Activated CD4-positive, CD25-positive, alpha-beta regulatory T cell treated with anti-CD3 and anti-CD28 coated beads, Interleukin-2, amount 50 U/mL, for 72 hours (primary cell): ENCODE data around the gene GFY.
"Not testable (repeated sequence)": the region's sequence is repeated elsewhere in the genome, so short reads cannot be mapped to it uniquely, and the experiment has no call there.

Experiments used
- DNase-seq: peaks from one replicate; pipeline ENCODE4 v3.0.0; 2021

The GFY gene

DNA sequence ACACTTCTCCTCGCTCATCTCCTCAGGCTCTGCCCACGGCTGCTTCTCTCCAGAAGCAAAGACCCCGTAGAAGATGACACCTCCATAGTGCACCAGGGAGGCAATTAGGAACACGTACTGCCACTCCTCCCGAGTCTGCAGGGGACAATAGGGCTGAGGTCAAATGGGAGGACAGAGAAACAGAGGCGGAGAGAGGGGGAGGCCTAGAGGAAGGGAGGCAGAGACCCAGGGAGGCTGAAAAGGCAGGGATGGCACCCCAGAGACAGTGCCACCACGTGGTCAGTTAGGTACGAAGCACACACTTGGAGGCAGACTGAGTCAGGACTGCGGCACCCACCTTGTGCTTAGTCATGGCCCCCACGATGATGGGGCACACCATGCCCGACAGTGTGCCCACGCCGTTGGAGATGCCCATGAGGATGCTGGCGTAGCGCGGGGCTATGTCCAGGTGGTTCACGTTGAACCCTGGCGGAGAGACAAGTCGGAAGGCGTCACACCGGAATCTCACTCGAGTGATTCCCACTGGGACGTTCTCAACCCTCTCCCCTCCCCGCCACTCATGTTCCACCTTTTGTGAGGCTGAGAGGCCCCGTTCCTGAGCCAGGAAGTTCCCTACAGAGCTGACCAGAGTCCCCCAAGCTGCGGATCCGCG lies 5.6 kb downstream of the GFY start:
- DNase-seq = no peak

DNA sequence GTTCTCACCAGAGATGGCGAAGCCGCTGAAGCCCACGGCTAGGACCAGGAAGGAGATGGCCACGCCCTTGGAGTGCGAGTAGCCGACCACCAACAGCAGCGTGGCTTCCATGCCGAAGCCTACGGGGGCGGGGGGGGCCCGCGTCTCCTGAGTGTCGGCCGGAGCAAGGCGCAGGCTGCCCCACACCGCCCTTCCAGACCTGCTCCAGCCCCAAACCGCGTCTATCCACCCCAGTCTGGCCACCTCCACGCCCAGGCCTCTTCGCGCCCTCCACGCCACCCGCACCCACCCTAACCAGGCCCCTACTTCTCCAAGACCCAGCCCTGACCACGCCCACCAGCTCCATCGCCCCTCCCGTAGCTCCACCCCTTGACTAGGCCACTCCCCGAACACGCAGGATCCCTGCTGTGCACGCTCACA lies 6.2 kb downstream of the GFY start:
- DNase-seq = no peak

DNA sequence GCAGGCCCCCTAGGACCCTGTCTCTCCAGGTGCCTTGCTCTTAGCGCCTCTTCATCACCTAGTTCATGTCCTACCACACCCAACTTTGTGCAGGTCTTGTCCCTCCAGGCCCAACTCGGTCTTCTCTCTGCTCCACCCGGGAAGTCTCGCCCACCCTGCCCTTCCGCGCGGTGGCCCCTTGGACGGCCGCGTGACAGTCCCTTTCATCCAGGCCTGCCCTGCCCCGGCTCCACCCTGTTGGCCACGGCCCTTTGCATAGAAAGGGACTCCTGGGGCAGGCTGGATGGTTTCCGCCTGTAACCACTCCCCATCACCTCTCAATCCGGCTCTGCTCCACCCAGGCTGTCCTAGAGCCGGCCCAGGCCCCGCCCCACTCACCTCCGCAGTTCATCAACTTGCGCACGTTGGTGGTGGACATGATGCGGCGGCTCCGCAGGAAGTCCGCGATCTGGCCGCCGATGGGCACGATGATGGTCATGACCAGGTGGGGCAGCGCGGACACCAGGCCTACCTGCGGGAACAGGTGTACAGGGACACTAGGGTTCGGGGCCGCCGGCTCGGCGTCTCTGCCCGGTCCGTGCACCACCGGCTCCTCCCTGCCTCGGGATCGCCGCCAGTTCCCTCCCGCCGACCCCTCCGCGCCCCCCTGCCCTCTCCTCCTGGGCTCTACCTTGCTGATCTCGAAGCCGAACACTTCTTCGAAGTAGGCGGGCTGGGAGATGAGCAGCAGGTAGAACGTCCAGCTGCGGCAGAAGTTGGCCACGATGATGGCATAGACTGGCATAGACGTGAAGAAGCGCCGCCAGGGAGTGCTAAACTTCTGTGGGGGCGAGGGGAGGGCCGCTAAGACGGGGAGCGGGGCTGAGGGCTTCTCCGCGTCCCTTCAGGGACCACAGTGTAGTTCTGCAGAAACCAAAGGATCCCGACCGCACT lies 7.2 kb downstream of the GFY start:
- DNase-seq = no peak

DNA sequence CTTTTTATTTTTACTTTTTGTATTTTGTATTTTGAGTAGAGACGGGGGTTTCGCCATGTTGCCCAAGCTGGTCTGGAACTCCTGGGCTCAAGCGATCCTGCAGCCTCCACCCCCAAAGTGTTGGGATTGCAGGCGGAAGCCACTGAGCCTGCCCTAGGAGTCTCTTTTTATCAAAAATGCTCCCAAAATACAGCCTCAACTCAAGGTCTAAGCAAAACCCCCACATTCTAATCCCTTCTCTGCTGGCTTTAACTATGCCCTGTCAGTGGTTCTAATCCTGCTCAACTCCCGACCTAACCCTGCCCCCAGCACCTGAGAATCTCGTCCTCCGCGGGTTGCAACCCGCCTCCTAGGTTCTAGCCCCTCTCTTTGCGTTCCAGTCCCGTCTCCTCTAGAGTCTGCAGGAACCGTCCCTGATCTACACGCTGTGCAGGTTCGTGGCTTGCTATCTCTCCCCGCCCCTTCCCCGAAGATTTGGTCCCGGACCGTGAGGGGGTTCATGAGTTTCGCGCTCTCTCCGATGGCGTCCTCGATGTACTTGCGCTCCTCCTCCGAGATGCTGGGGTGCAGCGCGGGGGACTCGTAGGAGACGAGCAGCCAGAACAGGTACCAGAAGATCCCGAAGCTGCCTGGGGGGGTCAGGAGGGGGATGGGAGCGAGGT lies 8.2 kb downstream of the GFY start:
- DNase-seq = no peak

DNA sequence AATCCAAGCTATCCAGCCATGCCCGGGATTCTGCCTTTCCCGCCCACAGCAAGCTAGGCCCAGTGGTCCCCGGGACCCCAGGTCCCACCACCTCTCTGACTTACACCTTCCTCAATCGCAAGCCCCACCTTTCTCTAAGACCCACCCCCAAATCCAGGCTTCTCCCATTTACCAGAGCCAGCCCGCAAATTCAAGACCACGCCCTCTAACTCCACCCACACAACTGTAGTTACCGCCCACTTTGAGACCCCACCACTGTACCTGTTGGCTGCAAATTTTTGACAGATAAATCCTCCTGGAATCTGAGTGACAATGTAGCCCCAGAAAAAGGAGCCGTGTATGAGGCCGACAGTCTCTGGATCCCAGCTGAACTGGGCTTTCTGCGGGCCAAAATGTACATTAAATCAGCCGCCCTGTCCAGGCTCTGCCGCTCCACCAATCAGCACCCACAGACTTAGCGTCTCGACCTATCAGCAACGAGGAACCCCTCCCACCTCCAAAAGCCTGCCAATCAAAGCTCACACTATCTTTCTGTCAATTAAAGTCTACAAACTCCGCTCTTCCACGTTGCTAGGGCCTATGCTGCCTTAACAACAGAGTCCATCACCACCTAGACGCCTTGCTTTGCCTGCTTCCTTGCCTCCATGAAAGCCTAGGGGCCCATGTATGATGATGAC lies 9.9 kb downstream of the GFY start:
- no peak for DNase-seq

DNA sequence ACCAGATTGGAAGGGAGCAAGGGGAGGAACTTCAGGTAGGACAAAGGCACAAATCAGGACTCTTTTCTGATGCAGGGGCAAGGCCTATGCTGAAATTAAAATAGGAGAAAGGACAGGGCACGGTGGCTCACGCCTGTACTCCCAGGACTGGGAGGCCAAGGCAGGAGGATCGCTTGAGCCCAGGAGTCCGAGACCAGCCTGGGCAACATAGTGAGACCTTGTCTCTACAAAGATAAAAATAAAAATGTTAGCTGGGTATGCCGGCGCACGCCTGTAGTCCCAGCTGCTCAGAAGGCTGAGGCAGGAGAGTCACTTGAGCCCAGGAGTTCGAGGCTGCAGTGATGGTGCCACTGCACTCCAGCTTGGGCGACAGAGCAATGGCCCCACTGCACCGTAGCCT lies 10.5 kb downstream of the GFY start:
- no peak for DNase-seq

DNA sequence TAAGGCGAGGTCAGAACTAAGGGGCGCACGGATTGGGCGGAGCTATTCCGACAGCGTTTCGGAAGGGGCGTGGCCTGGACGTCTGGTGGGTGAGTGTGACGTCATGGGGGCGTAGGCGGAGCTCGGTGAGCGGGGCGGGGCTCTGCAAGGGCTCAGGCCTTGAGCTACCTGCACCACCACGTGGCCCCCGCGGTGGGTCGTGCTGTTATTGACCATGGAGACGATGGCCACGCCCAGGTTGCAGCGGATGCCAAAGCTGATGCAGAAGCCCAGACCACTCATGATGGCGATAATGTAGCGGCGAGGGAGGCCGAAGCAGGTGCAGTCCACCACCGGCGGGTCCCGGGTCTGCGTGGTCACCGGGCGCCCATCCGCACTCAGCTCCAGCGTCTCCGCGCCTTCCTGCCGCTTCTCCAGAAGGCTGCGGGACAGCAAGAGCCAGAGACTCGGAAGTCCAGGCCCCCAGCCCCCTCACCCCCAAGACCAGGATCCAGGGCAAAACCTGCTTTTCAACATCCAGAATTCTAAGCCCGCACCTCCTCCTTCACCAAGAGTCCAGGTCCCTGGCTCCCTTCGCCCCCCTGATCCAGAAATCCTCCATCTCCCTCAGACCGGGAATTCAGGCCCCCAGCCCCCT lies 11.3 kb downstream of the GFY start:
- DNase-seq = peak; percentile 64

DNA sequence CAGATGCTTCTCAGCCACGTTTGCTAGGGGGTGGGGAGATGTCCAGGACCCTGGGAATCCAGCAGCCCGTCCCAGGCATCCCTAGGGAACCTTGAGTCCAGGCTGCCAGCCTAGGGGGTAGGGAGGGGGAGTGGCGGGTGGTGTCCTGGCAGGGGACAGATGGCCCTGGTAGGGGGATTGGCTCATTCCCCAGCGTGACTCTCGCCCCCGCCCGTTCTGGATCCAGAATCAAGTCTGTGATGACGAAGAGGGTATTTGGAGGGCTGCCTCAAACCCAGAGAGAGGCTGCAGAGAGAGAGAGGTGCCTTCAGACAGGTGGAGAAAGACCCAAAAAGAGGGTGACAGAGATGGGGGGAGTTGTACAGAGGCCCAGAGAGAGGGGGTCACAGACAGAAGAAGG lies 12.0 kb downstream of the GFY start:
- DNase-seq = no peak

DNA sequence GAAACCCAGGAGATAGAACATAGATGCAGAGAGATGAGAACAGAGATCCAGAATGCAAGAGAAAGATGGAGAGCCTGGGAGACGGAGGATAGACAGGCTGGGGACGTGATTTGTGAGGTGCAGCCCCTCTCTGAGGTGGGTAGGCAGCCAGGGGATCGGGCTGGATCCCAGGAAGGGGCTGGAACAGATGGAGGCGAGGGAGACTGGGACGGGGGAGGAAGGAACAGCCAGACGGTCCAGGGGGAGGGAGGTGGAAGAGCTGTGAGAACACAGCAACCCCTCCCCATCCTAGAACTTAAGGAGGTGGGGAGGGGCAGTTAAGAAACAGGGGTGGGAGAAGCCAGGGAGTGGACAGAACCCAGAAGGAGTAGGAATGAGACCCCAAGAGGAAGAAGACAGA lies 13.1 kb downstream of the GFY start:
- DNase-seq = no peak

DNA sequence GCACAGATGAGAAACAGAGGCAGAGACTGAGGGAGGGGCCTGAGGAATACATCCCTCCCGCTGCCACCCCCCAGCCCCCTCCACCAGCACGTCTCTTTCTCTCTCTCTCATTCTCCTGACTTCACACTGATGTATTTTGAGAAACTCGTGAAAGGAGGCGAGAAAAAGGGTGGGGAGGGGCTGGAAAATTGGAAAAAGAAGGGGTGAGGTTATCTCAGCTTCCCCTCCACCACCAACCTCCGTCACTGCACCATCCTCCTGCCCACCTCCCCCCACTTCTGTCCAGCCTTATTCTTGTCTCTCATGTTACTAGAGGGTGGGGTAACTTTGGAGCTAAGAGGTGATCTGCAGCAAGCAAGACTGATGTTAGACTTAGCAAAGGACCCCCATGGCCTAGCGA lies 14.6 kb downstream of the GFY start:
- DNase-seq = no peak

DNA sequence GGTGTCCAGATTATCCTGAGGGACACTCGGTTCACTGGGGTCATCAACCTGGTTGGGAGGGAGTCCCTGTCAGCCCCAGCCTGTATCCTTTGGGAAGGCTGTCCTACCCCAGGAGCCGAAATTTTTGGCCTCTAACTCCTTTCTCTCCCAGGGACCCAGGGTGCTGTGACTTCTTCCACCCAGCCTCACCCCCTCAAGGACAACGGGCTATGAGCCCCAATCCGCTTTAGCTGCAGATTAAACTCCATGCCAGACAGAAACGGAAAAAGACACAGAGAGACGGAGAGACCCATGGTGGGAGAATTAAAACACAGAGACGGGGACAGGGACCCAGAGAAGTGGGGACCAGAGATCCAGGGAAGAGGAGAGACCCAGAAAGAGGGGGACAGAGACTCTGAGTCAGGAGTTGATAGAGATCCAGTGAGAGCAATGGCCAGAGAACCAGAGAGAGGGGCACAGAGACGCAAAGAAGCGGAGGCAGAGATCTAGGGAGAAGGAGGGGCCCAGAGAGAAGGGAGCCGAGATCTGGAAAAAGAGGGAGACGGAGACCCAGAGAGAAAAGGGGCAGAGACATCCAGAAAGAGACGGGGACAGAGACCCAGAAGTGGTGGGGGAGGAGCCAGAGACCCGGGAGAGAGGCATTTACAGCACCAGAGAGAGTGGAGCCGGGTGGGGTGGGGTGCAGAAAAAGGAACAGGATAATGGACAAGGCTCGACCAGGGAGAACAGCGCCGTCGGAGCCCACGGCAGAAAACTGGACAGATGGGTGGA lies 15.4 kb downstream of the GFY start:
- no peak for DNase-seq

DNA sequence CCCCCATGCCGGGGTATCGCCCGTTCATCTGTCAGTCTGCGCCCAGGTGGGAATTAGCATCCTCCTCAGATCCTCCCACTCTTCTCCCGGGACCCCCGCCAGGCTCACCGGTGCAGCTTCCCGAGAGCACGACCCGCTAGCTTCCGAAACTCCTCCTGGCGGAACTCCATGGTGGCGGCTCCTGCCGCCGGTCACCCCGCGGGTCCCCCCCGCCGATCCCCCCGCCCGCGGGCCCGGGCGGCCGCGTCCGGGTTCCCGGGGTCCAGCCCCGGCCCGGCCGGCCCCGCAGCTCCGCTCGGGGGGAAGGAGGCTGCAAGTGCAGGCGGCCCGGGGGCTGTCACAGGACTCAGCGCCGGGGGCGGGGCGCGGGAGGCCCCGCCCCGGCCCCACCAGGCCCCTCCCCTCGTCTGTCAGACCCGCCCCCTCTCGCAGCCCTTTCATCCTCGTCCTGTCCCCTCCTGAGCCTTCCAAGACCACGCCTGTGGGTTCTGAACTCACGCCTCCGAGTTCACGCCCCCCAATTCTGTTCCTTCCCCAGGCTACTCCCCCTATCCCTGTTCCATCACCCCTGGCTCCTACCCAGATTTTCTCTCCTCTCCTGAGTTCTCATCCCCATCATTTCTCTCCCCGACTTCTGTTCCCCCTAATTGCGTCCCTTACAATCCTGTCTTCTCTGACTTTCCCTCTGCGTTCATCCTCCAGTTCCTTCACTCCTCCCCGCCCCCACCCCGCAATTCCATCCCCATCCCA lies 16.2 kb downstream of the GFY start, which contains the start of gene SLC17A7:
Gene SLC17A7 (minus strand): TSS at position 318 of the 750 bp plus-strand sequence. CDS start 148 bp downstream, at position 170.
- no peak for DNase-seq

DNA sequence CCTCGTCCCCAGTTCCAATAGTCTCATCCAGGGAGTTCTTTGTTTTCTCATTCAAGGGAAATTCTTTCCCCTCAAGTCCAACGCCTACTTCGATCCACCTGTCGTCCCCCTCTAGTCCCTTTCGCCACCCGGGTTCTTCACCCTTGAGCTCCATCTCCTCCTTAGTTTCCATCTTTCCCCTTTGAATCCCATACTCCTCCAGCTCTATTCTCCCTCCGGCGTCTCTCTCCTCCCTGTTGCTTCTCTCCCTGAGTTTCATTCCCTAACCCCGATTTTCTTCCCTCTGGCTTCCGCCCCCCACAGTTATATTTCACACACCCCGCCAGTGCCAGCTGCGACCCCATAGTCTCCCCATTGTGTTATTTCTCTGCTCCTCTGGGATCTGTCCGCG lies 16.8 kb downstream of the GFY start:
- no peak for DNase-seq

DNA sequence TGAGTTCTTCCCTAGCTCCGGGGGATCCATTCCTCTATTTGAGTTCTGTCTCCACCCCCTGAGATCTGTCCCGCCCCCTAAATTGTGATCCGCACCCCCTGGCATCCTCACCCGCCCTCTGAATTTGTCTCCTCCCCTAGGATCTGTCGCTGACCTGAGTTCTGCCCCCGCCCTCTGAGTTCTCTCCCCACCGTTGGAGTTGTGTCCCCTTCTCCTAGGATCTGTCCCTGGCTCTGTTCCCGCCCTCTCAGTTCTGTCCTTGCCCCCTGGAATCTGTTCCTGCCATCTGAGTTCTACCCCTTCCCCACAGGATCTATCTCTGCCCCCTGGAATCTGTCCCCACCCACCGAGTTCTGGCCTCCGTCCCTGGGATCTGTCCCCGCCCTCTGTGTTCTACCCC lies 17.2 kb downstream of the GFY start:
- no peak for DNase-seq

DNA sequence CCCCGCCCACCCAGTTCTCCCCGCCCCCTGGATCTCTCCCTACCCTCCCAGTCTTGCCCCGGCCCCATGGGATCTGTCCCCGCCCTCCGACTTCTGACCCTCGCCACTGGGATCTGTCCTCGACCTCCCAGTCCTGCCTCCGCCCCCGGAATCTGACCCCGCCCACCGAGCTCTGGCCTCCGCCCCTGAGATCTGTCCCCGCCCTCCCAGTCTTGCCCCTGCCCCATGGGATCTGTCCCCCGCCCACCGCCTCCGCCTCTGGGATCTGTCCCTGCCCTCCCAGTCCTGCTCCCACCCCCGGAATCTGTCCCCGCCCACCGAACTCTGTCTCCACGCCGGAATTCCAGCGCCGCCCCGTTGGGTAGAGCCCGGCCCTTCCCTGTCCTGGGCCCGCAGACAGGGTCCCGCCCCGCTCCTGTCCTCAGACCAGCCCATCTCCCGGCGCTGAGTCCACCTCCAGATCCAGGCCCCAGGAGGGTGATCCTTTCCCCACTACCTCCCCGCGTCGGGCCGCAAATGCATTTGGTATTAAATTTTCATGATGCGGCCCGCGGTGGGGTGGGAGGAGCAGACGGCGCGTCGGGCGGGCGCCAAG lies 17.7 kb downstream of the GFY start:
- peak; percentile 62 for DNase-seq

DNA sequence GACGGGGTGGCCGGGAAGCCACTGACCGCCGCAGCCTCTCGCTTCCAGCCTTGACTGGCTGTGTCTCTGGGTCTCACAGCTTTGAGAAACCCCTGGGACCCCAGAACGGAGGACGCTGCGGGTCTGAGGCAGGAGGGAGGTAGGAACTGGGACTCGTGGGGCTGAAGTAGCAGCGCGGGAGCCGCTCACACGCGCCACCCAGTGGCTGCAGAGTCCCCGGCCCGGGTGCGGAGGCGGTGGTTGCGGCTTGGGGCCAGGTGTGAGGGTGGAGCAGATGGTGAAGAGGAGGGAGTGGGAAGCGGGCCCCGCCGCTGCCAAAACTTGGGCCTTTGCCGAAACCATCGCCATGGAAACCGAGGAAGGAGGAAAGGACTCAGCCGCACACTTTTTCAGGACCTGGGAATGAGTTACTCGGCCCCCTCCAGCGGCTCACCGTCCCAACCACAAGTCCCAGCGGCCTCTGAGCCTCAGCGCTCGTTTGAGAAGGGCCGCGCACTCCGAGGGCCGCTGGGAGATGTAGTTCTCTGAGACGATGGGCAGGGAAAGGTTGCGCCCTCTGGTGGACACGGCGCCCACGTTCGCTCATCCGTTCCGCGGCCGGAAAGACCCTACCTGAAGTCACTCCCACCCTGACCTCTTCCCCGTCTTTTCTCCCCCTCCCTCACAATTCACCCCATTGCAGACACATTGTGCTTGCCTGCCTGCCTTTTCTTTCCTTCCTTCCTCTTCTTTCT lies 18.3 kb downstream of the GFY start:
- peak; percentile 96 for DNase-seq

DNA sequence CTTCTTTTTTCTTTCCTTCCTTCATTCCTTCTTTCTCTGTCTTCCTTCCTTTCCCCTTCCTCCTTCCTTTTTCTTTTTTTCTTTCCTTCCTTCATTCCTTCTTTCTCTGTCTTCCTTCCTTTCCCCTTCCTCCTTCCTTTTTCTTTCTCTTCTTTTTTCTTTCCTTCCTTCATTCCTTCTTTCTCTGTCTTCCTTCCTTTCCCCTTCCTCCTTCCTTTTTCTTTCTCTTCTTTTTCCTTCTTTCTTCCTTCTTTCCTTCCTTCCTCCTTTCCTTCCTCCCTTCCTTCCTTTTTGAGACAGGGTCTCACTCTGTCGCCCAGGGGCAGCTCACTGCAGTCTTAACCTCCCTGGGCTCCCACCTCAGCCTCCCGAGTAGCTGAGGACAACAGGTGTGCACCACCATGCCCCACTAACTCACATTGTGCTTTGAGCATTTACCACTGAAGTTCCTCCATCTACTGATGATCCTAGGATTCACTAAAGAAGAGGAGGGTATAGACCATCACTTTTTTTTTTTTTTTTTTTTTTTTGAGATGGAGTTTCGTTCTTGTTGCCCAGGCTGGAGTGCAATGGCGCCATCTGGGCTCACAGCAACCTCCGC lies 19.0 kb downstream of the GFY start:
- not testable (repeated sequence) for DNase-seq

DNA sequence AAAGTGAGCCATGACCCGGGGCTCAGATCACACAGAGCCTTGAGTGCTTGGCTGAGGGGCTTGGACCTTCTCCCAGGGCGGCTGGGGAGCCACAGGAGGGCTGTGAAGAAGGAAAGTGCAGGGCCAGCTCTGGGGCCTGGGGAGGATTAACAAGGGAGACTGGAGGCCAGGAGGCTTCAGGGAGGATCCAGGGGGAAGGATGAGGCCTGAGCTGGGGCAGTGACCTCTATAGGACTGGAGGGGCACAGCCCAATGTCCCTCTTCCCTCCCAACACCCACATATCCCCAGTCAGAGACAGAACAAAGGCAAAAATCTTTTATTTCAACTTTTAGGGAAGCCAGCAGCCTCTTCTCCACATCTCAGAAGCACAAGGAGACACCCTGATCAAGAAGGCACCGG lies 20.8 kb downstream of the GFY start:
- DNase-seq = no peak
